ENCODE measurements around the gene CACNG8.

Gene CACNG8

DNA sequence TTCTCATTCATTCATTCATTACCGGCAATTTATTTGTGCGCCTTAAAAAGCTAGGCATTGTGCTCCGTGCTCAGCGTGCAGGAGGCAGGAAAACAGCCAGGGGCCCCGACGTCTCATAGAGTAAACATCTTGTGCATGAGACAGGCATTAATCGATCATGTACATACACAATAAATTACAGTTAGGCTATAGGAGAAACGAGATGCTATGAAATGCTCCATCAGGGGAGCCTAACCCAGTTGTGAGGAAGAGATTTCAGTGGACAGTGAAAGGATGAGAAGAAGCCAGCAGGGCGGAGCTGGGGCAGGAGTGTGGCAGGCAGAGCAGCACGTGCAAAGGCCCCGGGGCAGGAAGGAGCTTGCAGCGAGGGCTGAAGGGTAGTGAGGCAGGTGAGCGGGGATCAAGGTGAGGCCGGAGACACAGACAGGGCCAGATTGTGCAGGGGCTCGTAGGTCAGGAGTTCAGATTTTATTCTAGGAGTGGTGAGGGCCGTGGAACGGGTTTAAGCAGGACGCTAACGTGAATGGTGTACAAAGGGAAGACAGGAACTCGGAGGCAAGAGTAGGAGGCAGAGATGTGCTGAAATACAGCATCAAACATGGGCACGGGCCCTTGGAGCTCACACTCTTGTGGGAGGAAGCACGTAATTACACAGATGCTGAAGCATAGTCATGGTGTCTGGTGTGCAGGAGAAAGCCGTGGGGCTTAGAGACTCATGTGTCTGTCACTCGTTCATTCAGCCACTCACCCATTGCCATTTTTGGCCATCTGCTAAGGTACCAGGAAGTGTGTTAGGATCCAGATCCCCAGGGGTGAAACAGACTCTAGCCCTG, 20.9 kb downstream of the CACNG8 start:
- DNase-seq, result no peak
- Mint-ChIP-seq H3K36me3 (ENCODE audit: low read depth) (no peaks in the 10 kb centered on the region), H3K4me3 (no peak overlapping the region), H3K4me1 (peaks cover 23% of the 10 kb centered on the region), H3K27ac (no peak overlapping the region), H3K9me3 (peaks cover 11% of the 10 kb centered on the region), H3K27me3 (ENCODE audit: low read depth, poor library complexity) (peaks cover 36% of the 10 kb centered on the region)
- TF ChIP-seq, protein P1, sequence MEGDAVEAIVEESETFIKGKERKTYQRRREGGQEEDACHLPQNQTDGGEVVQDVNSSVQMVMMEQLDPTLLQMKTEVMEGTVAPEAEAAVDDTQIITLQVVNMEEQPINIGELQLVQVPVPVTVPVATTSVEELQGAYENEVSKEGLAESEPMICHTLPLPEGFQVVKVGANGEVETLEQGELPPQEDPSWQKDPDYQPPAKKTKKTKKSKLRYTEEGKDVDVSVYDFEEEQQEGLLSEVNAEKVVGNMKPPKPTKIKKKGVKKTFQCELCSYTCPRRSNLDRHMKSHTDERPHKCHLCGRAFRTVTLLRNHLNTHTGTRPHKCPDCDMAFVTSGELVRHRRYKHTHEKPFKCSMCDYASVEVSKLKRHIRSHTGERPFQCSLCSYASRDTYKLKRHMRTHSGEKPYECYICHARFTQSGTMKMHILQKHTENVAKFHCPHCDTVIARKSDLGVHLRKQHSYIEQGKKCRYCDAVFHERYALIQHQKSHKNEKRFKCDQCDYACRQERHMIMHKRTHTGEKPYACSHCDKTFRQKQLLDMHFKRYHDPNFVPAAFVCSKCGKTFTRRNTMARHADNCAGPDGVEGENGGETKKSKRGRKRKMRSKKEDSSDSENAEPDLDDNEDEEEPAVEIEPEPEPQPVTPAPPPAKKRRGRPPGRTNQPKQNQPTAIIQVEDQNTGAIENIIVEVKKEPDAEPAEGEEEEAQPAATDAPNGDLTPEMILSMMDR (IDR thresholded peaks at IDR 0.05), result no peak

DNA sequence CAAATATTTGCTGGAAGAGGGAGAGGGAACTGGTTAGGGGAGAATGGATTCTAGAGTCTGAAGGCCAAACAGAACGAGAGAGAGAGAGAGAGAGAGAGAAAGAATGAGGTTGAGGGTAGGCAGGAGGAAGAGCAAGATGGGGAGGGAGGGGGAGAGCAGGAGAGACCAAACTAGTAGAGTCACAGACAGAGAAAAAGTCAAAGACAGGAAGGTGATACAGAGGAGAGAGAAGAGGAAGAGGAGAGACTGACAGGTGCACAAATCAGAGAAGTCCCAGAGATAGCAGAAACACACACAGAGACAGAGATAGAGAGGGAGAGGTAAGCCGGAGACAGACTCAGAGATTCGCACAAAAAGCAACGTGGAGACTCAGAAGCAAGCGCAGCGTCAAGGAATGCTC, 23.1 kb downstream of the CACNG8 start:
- Mint-ChIP-seq H3K9me3 (no peaks in the 10 kb centered on the region), H3K27ac (no peak overlapping the region), H3K36me3 (ENCODE audit: low read depth) (no peaks in the 10 kb centered on the region), H3K4me3 (no peak overlapping the region), H3K4me1 (peaks cover 15% of the 10 kb centered on the region), H3K27me3 (ENCODE audit: low read depth, poor library complexity) (peaks cover 22% of the 10 kb centered on the region)
- DNase-seq, result no peak
- TF ChIP-seq, protein P1 (IDR thresholded peaks at IDR 0.05), result no peak

DNA sequence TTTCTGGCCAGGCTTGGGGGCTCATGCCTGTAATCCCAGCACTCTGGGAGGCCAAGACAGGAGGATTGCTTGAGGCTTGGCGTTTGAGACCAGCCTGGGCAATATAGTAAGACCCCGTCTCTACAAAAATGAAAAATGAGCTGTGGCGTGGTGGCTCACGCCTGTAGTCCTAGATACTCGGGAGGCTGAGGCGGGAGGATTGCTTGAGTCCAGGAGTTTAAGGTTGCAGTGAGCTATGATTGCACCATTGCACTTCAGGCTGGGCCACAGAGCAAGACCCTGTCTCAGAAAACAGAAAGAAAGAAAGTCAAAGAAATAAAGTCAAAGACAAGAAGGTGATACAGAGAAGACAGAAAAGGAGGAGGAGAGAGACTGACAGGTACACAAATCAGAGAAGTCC, 26.2 kb downstream of the CACNG8 start:
- H3K27me3 Mint-ChIP-seq (ENCODE audit: low read depth, poor library complexity), result peaks cover 21% of the 10 kb centered on the region
- no peaks in the 10 kb centered on the region for H3K9me3 Mint-ChIP-seq
- peak overlapping the region; percentile 6 for H3K27ac Mint-ChIP-seq
- peaks cover 19% of the 10 kb centered on the region for H3K4me1 Mint-ChIP-seq
- TF ChIP-seq, protein P1 (IDR thresholded peaks at IDR 0.05), result no peak
- no peaks in the 10 kb centered on the region for H3K36me3 Mint-ChIP-seq (ENCODE audit: low read depth)
- peak overlapping the region; percentile 4 for H3K4me3 Mint-ChIP-seq
- no peak for DNase-seq

DNA sequence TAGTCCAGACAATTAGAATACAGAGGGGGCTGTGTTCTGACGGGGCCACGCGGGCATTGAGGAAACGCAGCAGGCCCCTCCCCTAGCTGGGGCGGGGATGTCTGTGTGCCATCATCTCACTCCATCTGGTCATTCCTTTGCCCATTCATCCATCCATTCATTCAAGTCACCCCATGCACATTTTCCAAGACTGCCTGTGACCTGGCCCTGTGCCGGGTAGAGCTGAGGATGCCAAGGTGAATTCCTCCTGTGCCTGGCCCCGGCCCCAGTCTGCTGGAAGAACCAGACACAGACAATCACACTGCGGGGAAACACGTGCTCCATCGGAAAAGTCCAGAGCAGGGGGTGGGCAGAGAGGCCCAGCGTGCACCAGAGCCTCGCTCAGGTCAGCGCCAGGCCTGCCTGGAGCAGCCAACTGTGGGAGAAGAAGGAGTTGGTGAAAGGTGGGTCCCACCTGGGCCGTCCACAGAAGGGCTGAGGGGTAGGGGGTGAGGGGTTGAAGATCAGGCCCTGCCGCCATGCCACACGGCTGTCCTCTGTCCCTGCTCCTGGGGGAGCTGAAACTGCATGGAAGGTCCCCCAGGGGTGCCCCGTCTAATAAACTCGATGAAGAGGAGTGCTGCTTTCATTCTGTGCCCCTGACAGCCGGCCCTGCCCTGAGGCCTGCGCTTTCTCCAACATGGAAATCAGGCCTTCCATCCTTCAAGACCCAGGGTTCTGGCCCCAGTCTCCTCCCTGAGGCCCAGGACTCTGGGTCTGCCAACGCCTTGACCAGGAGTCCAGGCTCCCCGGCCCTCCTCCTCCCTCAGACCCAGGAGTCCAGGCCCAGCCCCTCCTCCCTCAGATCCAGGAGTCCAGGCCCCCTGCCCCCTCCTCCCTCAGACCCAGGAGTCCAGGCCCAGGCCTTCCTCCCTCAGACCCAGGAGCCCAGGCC, 27.1 kb downstream of the CACNG8 start:
- TF ChIP-seq, protein P1 (IDR thresholded peaks at IDR 0.05), result no peak
- peaks cover 27% of the 10 kb centered on the region for H3K27me3 Mint-ChIP-seq (ENCODE audit: low read depth, poor library complexity)
- H3K27ac Mint-ChIP-seq, result peak overlapping the region; percentile 64
- peak overlapping the region; percentile 44 for H3K4me3 Mint-ChIP-seq
- peaks cover 23% of the 10 kb centered on the region for H3K4me1 Mint-ChIP-seq
- H3K9me3 Mint-ChIP-seq, result no peaks in the 10 kb centered on the region
- H3K36me3 Mint-ChIP-seq (ENCODE audit: low read depth), result no peaks in the 10 kb centered on the region
- no peak for DNase-seq

DNA sequence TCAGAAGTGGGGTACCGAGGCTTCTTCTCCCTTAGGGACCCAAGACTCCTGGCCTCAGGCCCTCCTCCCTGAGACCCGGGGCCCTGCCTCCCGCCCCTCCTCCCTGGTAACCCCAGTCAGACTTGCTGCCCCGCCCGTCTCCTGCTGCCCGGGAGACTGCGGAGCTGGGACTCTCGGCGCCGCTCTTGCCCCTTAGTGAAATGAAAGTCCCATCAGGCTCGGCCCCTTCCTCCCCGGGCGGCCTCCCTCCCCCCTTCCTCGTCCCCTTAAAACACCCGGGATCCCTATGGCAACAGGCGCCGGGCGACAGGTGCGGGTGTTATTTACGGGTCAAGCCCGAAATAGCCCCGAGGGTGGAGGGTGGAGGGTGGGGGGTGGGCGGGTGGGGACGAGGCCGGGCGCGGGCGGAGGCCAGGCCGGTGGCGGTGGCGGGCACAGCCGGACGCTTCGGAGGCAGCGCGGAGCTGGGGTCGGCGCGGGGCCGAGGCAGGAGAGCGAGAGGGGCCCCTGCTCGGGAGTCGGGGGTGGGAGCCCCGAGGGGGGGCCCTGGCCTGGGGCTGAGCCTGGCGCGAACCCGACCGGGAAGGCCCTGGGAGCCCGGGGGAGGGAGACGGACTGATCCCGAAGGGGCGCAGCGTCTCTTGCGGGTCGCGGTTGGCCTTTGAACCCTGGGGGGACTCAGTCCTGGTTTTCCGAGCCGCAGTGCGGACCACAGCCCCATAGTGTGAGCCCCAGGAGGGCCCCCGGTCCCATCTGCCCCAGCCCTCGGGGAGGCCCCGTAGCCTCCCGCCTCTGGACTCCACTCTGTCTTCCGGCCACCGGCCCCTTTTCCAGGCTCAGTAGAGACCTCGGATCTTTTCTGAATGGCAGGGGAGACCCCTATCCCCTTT, 28.7 kb downstream of the CACNG8 start, which contains the start of gene CACNG6:
Gene CACNG6 (plus strand): TSS at position 414 of the 890 bp plus-strand sequence. CDS start 1,241 bp downstream, outside the sequence.
- H3K9me3 Mint-ChIP-seq, result no peaks in the 10 kb centered on the region
- DNase-seq, result peak; percentile 74
- no peak within 1 kb of the TSS for H3K27ac Mint-ChIP-seq
- peak within 1 kb of the TSS; percentile 75 for H3K4me3 Mint-ChIP-seq
- H3K36me3 Mint-ChIP-seq (ENCODE audit: low read depth), result no peaks in the 10 kb centered on the region
- H3K27me3 Mint-ChIP-seq (ENCODE audit: low read depth, poor library complexity), result peaks cover 40% of the 10 kb centered on the region
- TF ChIP-seq, protein P1 (IDR thresholded peaks at IDR 0.05), result no peak
- H3K4me1 Mint-ChIP-seq, result peaks cover 23% of the 10 kb centered on the region

Data from nephron progenitor cell (in vitro differentiated cells).